Mesendoderm (in vitro differentiated cells): ENCODE data around the gene TRDN.

Experiments
- DNase-seq: peaks from one replicate; pipeline ENCODE4 v3.0.0; 2013
- H2AK5ac ChIP-seq: 2 replicates; pipeline ENCODE4 v1.6.1; 2013; ENCODE audit warnings: low read length, inconsistent platforms
- H2BK120ac ChIP-seq: 2 replicates; pipeline ENCODE4 v1.6.1; 2013; ENCODE audit warnings: low read depth, mild to moderate bottlenecking, low read length, moderate library complexity, mixed read lengths
- H2BK15ac ChIP-seq: replicated peaks from 2 replicates; pipeline ENCODE4 v1.6.1; 2013; ENCODE audit warnings: low read depth, mild to moderate bottlenecking, moderate library complexity
- H2BK5ac ChIP-seq: 2 replicates; pipeline ENCODE4 v1.6.1; 2013; ENCODE audit warnings: low read length, inconsistent platforms
- H3K18ac ChIP-seq: 2 replicates; pipeline ENCODE4 v1.6.1; 2013; ENCODE audit warnings: mild to moderate bottlenecking, low read length, mixed read lengths
- H3K23ac ChIP-seq: one replicate; pipeline ENCODE4 v1.6.1; 2013; ENCODE audit warnings: low read length
- H3K27ac ChIP-seq: 2 replicates; pipeline ENCODE4 v1.5.1; 2013; ENCODE audit warnings: low read depth, mild to moderate bottlenecking, inconsistent platforms, low read length, moderate library complexity
- H3K27me3 ChIP-seq: 2 replicates; pipeline ENCODE4 v1.6.1; 2013; ENCODE audit warnings: low read length, control low read depth, mild to moderate bottlenecking, inconsistent platforms; ENCODE audit not compliant: insufficient read depth, poor library complexity
- H3K36me3 ChIP-seq: 2 replicates; pipeline ENCODE4 v1.6.1; 2013; ENCODE audit warnings: low read length, inconsistent platforms; ENCODE audit not compliant: control insufficient read depth, insufficient read depth
- H3K4ac ChIP-seq: one replicate; pipeline ENCODE4 v1.6.1; 2013; ENCODE audit warnings: low read depth, mild to moderate bottlenecking, low read length, moderate library complexity
- H3K4me1 ChIP-seq: 2 replicates; pipeline ENCODE4 v1.6.1; 2013; ENCODE audit warnings: low read depth, low read length, inconsistent platforms; ENCODE audit not compliant: control insufficient read depth
- H3K4me2 ChIP-seq: 2 replicates; pipeline ENCODE4 v1.6.1; 2013; ENCODE audit warnings: low read length
- H3K4me3 ChIP-seq: 2 replicates; pipeline ENCODE4 v1.5.1; 2013; ENCODE audit warnings: mild to moderate bottlenecking, low read length
- H3K56ac ChIP-seq: one replicate; pipeline ENCODE4 v1.6.1; 2013; ENCODE audit warnings: low read length
- H3K79me1 ChIP-seq: 2 replicates; pipeline ENCODE4 v1.6.1; 2013; ENCODE audit warnings: low read length, inconsistent platforms
- H3K79me2 ChIP-seq: 2 replicates; pipeline ENCODE4 v1.6.1; 2013; ENCODE audit warnings: mild to moderate bottlenecking, low read length; ENCODE audit not compliant: control insufficient read depth, insufficient read depth
- H3K9ac ChIP-seq: 2 replicates; pipeline ENCODE4 v1.6.1; 2013; ENCODE audit warnings: low read length, inconsistent platforms
- H4K5ac ChIP-seq: one replicate; pipeline ENCODE4 v1.6.1; 2013; ENCODE audit warnings: low read length
- H4K8ac ChIP-seq: one replicate; pipeline ENCODE4 v1.6.1; 2013; ENCODE audit warnings: low read depth, mild to moderate bottlenecking, control low read depth, low read length, moderate library complexity
- WGBS: extraction: QIAGEN DNeasy Blood & Tissue Kit; methylation state at CpG from one replicate; pipeline ENCODE4 v1.1.7; 2013; ENCODE audit warnings: low lambda C conversion rate, missing lambda C conversion rate; ENCODE audit not compliant: insufficient coverage; ENCODE audit errors: extremely low coverage; 5-methylcytosine and 5-hydroxymethylcytosine counted together

Gene TRDN

GRCh38 chr6:123529058-123529457 lies 107.7 kb downstream of the TRDN start:
- Histone ChIP-seq H3K79me2 (no peaks in the 10 kb centered on the region), H4K8ac (no peak overlapping the region), H3K56ac (no peak overlapping the region), H3K4me1 (no peaks in the 10 kb centered on the region), H3K4me2 (no peak overlapping the region), H2AK5ac (no peak overlapping the region), H2BK15ac (no peak overlapping the region), H3K36me3 (no peaks in the 10 kb centered on the region), H3K79me1 (no peaks in the 10 kb centered on the region), H3K4me3 (no peak overlapping the region), H3K27me3 (no peaks in the 10 kb centered on the region), H3K9ac (no peak overlapping the region), H4K5ac (no peak overlapping the region), H3K18ac (no peak overlapping the region), H3K4ac (no peak overlapping the region), H2BK120ac (no peak overlapping the region), H2BK5ac (no peak overlapping the region), H3K27ac (no peak overlapping the region), H3K23ac (no peak overlapping the region)
- WGBS: no CpG with 5 or more reads among the region's 4 CpGs
- no peak for DNase-seq

GRCh38 chr6:123527406-123527805 lies 109.3 kb downstream of the TRDN start:
- Histone ChIP-seq H3K56ac (no peak overlapping the region), H3K27me3 (no peaks in the 10 kb centered on the region), H3K36me3 (no peaks in the 10 kb centered on the region), H3K4me3 (no peak overlapping the region), H3K79me1 (no peaks in the 10 kb centered on the region), H3K4me1 (peaks cover 1% of the 10 kb centered on the region), H2BK120ac (no peak overlapping the region), H4K5ac (no peak overlapping the region), H3K4me2 (no peak overlapping the region), H3K9ac (no peak overlapping the region), H4K8ac (no peak overlapping the region), H2BK5ac (no peak overlapping the region), H3K27ac (no peak overlapping the region), H2AK5ac (no peak overlapping the region), H3K4ac (no peak overlapping the region), H3K18ac (no peak overlapping the region), H3K79me2 (no peaks in the 10 kb centered on the region), H3K23ac (no peak overlapping the region), H2BK15ac (no peak overlapping the region)
- no peak for DNase-seq
- WGBS: no CpG with 5 or more reads among the region's 3 CpGs

GRCh38 chr6:123526128-123526527 lies 110.6 kb downstream of the TRDN start:
- Histone ChIP-seq H3K27ac (no peak overlapping the region), H3K4me2 (no peak overlapping the region), H2BK120ac (no peak overlapping the region), H4K5ac (no peak overlapping the region), H3K56ac (no peak overlapping the region), H3K79me1 (no peaks in the 10 kb centered on the region), H3K27me3 (no peaks in the 10 kb centered on the region), H3K4ac (no peak overlapping the region), H2BK15ac (no peak overlapping the region), H3K9ac (no peak overlapping the region), H3K23ac (no peak overlapping the region), H4K8ac (no peak overlapping the region), H3K79me2 (no peaks in the 10 kb centered on the region), H2BK5ac (no peak overlapping the region), H3K4me3 (no peak overlapping the region), H3K36me3 (no peaks in the 10 kb centered on the region), H3K4me1 (peaks cover 1% of the 10 kb centered on the region), H3K18ac (no peak overlapping the region), H2AK5ac (no peak overlapping the region)
- WGBS: no CpG with 5 or more reads among the region's 2 CpGs
- DNase-seq: peak; percentile 19

- H4K5ac ChIP-seq: no peak overlapping the region
- H3K56ac ChIP-seq: no peak overlapping the region
- DNase-seq: no peak
- no peak overlapping the region for H3K4ac ChIP-seq
- H2AK5ac ChIP-seq: no peak overlapping the region
- no CpG with 5 or more reads among the region's 1 CpG for WGBS
- H3K79me2 ChIP-seq: no peaks in the 10 kb centered on the region
- no peak overlapping the region for H3K23ac ChIP-seq
- no peaks in the 10 kb centered on the region for H3K36me3 ChIP-seq
- H4K8ac ChIP-seq: no peak overlapping the region
- H3K4me1 ChIP-seq: peaks cover 1% of the 10 kb centered on the region
- H3K4me3 ChIP-seq: no peak overlapping the region
- H2BK5ac ChIP-seq: no peak overlapping the region
- no peak overlapping the region for H2BK120ac ChIP-seq
- no peak overlapping the region for H3K4me2 ChIP-seq
- H3K9ac ChIP-seq: no peak overlapping the region
- no peak overlapping the region for H3K18ac ChIP-seq
- no peak overlapping the region for H2BK15ac ChIP-seq
- no peak overlapping the region for H3K27ac ChIP-seq
- no peaks in the 10 kb centered on the region for H3K79me1 ChIP-seq
- no peaks in the 10 kb centered on the region for H3K27me3 ChIP-seq
These were observed 112.0 kb downstream of the TRDN start for GRCh38 chr6:123524781-123525180.

GRCh38 chr6:123520217-123520616 lies 116.5 kb downstream of the TRDN start:
- Histone ChIP-seq H3K79me1 (no peaks in the 10 kb centered on the region), H2AK5ac (no peak overlapping the region), H3K9ac (no peak overlapping the region), H3K27me3 (no peaks in the 10 kb centered on the region), H3K56ac (no peak overlapping the region), H3K79me2 (no peaks in the 10 kb centered on the region), H3K4me3 (no peak overlapping the region), H3K4me1 (peaks cover 1% of the 10 kb centered on the region), H4K5ac (no peak overlapping the region), H3K36me3 (no peaks in the 10 kb centered on the region), H4K8ac (no peak overlapping the region), H3K18ac (no peak overlapping the region), H3K23ac (no peak overlapping the region), H3K27ac (no peak overlapping the region), H2BK120ac (no peak overlapping the region), H3K4me2 (no peak overlapping the region), H2BK5ac (no peak overlapping the region), H2BK15ac (no peak overlapping the region), H3K4ac (no peak overlapping the region)
- no peak for DNase-seq
- no CpG with 5 or more reads among the region's 3 CpGs for WGBS

- Histone ChIP-seq H3K18ac (no peak overlapping the region), H2AK5ac (no peak overlapping the region), H3K36me3 (no peaks in the 10 kb centered on the region), H4K8ac (no peak overlapping the region), H3K27me3 (no peaks in the 10 kb centered on the region), H3K56ac (no peak overlapping the region), H3K4me2 (no peak overlapping the region), H3K4ac (no peak overlapping the region), H3K4me1 (peaks cover 1% of the 10 kb centered on the region), H3K79me1 (no peaks in the 10 kb centered on the region), H3K79me2 (no peaks in the 10 kb centered on the region), H3K27ac (no peak overlapping the region), H3K4me3 (no peak overlapping the region), H2BK120ac (no peak overlapping the region), H3K9ac (no peak overlapping the region), H2BK15ac (no peak overlapping the region), H4K5ac (no peak overlapping the region), H2BK5ac (no peak overlapping the region), H3K23ac (no peak overlapping the region)
- no peak for DNase-seq
These were observed 117.6 kb downstream of the TRDN start for GRCh38 chr6:123519189-123519505.
